Thymus (tissue), 11 donors: Measurements from ENCODE around the gene CHST11. TPM values are rescaled to one million over a fixed set of nuclear protein-coding genes. Genes with fewer than 3 reads are reported as not detected.

ENCODE experiments used
- DNase-seq, 9 donors: peaks; one replicate each; pipeline ENCODE4 v3.0.0-alpha.2; 2013; ENCODE audit warnings: low spot score in 9 of 9, low read depth in 6 of 9, missing footprints in 1 of 9
- H3K27ac ChIP-seq, 2 donors: one replicate each; pipeline ENCODE4 v1.5.1; 2013; ENCODE audit warnings: control low read depth in 1 of 2, low read depth in 1 of 2, low read length in 1 of 2, mild to moderate bottlenecking in 1 of 2, moderate library complexity in 1 of 2
- H3K27me3 ChIP-seq, 2 donors: one replicate each; pipeline ENCODE4 v1.5.1; 2013; ENCODE audit warnings: low read length in 1 of 2; ENCODE audit not compliant: control insufficient read depth in 2 of 2, insufficient read depth in 1 of 2
- H3K36me3 ChIP-seq, 2 donors: one replicate each; pipeline ENCODE4 v1.5.1; 2013; ENCODE audit warnings: low read length in 1 of 2, mild to moderate bottlenecking in 1 of 2, moderate library complexity in 1 of 2; ENCODE audit not compliant: control insufficient read depth in 2 of 2, insufficient read depth in 2 of 2
- H3K4me1 ChIP-seq, 2 donors: one replicate each; pipeline ENCODE4 v1.5.1; 2013; ENCODE audit warnings: low read length in 2 of 2; ENCODE audit not compliant: control insufficient read depth in 2 of 2, insufficient read depth in 2 of 2
- H3K4me3 ChIP-seq, 2 donors: one replicate each; pipeline ENCODE4 v1.5.1; 2013; ENCODE audit warnings: low read length in 2 of 2, control low read depth in 1 of 2, mild to moderate bottlenecking in 1 of 2
- H3K9me3 ChIP-seq, 2 donors: one replicate each; pipeline ENCODE4 v1.5.1; 2013; ENCODE audit warnings: low read length in 1 of 2, mild to moderate bottlenecking in 1 of 2; ENCODE audit not compliant: control insufficient read depth in 2 of 2, insufficient read depth in 1 of 2
- WGBS: extraction: QIAGEN DNeasy Blood & Tissue Kit; methylation state at CpG from one replicate; pipeline ENCODE4 v1.1.7; 2013; 5-methylcytosine and 5-hydroxymethylcytosine counted together
- polyA plus RNA-seq: library from polyadenylated mRNA; stranded (reverse); fragments of 200-250 nt; gene quantifications from one replicate; pipeline ENCODE4 v1.2.3, GENCODE V29; 2013
- total RNA-seq: library from RNA; stranded (reverse); fragments of 120-200 nt; gene quantifications from one replicate; pipeline ENCODE4 v1.2.4, GENCODE V29; 2013
- donor health status: healthy.

CHST11 gene
- total and polyA plus RNA-seq, 2 donors = 6.7 to 21.0 TPM

DNA sequence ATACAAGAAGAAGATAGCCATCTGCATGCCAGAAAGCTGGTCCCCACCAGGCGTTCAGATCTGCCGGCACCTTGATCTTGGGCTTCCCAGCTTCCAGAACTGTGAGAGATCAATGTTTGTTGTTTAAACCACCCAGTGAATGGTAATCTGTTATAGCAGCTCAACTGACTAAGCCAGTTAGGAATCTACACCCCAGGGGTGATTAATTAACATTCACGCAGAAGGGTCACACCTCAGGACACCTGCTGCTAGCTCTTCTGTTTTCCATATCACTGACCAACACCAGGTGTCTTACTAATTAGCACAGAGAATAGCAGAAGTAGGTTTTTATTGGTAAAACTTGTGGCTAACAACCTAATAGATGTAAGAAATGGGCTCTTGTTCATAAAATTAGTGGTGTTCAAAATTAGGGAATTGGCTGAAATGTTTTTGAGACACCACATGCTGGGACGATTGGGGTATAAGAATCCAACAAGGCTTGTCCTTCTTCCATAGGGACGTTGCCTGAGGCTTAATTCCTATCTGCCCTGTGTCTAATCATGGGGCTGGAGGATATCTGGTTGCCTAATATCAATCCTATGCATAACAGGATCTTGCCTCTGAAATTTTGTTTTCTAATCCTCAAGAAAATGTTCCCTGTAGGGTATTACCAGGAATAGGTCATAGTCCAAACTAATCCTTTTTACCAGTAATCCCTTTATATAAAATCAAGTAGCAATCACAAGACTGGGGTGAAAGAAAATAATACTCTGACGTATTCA lies 42.0 kb upstream of the CHST11 start:
- Histone ChIP-seq H3K4me3 (no peak overlapping the region), H3K9me3 (no peaks in the 10 kb centered on the region), H3K36me3 (peaks cover 0 to 3% of the 10 kb centered on the region in 2 donors), H3K27me3 (no peaks in the 10 kb centered on the region), H3K27ac (no peak overlapping the region), H3K4me1 (peaks cover 9 to 20% of the 10 kb centered on the region in 2 donors)
- WGBS = 94% methylated on average over 6 of the region's 6 CpGs
- no peak for DNase-seq

DNA sequence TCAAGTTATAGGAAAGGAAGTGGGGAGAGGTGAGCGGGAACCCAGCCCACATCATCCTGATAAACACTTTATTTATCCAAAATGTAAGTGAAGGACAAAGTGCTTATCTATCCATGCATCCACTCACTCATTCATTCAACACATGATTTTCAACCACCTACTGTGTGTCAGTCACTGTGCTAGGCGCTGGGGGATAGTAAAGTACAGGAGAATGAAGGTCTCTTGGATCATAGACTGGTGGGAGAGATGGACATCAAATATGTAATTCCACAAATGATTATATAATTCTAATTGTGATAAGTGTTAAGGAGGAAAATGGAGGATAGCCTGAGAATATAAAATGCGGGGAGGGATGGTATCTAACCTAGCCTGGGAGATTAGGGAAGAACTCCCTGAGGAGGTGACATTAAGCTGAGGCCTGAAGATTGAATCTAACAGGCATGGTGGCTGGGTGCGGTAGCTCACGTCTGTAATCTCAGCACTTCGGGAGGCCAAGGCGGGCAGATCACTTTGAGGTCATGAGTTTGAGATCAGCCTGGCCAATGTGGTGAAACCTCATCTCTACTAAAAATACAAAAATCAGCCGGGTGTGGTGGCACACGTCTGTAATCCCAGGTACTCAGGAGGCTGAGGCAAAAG lies 41.3 kb upstream of the CHST11 start:
- H3K4me1 ChIP-seq = peaks cover 9 to 20% of the 10 kb centered on the region in 2 donors
- no peaks in the 10 kb centered on the region for H3K27me3 ChIP-seq
- DNase-seq = no peak
- H3K9me3 ChIP-seq = no peaks in the 10 kb centered on the region
- H3K36me3 ChIP-seq = peaks cover 0 to 3% of the 10 kb centered on the region in 2 donors
- H3K27ac ChIP-seq = no peak overlapping the region
- H3K4me3 ChIP-seq = no peak overlapping the region
- 96% methylated on average over 9 of the region's 9 CpGs for WGBS

DNA sequence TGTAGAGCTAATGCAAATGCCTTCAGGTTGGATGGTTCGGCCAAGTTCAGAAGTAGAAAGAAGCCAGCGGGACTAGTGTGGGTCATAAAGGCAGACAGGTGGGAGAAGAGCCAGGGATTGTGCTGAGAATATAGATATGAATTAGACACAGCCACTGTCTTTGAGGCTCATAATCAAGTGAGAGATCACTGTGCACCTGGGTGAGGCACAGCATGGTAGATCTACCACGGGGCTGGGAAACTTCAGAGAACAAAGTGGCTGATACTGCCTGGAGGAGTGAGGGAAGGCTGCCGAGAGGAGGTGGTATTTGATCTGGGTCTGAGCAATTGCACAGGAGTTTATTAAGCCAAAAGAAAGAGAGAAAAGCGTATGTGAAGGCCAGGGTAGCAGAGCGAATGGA lies 40.6 kb upstream of the CHST11 start:
- no peaks in the 10 kb centered on the region for H3K27me3 ChIP-seq
- WGBS = 41% methylated on average over 6 of the region's 6 CpGs
- peak overlapping the region in 1 of 2 donors; percentile 78 for H3K27ac ChIP-seq
- peaks cover 0 to 3% of the 10 kb centered on the region in 2 donors for H3K36me3 ChIP-seq
- DNase-seq = peak; percentile 45 to 88 (median 63)
- H3K9me3 ChIP-seq = no peaks in the 10 kb centered on the region
- peaks cover 9 to 20% of the 10 kb centered on the region in 2 donors for H3K4me1 ChIP-seq
- H3K4me3 ChIP-seq = no peak overlapping the region

DNA sequence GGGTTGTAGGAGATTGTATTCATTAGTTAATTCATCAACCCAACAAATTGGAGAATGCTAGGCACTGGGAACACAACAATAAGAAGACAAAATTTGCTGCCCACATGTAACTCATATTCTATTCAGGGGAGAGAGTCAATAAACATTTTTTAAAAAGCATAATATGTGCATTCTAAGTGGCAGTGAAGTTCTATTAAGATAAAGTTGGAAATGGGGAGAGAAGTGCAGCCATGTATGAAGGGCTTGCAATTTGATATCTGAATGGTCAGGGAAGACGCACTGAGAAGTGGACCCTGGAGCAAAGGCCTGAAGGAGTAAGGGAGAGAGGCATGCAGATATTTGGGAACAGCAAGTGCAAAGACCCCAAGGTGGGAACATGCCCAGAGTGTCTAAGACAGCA lies 40.2 kb upstream of the CHST11 start:
- Histone ChIP-seq H3K4me1 (peaks cover 9 to 20% of the 10 kb centered on the region in 2 donors), H3K9me3 (no peaks in the 10 kb centered on the region), H3K27me3 (no peaks in the 10 kb centered on the region), H3K4me3 (no peak overlapping the region), H3K27ac (no peak overlapping the region), H3K36me3 (peaks cover 0 to 3% of the 10 kb centered on the region in 2 donors)
- no peak for DNase-seq
- 64% methylated on average over 1 of the region's 1 CpG for WGBS

DNA sequence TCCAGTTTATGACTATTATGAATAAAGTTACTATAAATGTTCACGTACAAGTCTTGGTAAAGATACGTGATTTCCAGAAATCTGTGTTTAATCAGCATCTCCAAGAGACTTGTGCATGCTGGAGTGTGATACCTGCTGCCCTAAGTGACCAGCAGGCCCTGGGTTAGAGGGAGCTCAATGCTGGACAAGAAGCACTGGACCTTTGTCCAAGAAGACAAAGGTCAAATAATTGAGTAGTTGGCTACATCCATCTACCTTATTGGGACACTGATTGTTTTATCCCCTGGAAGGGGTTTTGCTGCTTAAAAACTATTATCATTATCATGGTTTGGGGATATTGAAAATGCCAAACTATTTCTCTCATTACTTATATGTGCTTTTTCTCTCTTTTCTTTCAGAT lies 37.0 kb upstream of the CHST11 start:
- Histone ChIP-seq H3K27me3 (no peaks in the 10 kb centered on the region), H3K36me3 (no peaks in the 10 kb centered on the region), H3K27ac (no peak overlapping the region), H3K9me3 (no peaks in the 10 kb centered on the region), H3K4me3 (no peak overlapping the region), H3K4me1 (peaks cover 9 to 26% of the 10 kb centered on the region in 2 donors)
- no peak for DNase-seq
- whole genome bisulfite sequencing = 99% methylated on average over 2 of the region's 2 CpGs

DNA sequence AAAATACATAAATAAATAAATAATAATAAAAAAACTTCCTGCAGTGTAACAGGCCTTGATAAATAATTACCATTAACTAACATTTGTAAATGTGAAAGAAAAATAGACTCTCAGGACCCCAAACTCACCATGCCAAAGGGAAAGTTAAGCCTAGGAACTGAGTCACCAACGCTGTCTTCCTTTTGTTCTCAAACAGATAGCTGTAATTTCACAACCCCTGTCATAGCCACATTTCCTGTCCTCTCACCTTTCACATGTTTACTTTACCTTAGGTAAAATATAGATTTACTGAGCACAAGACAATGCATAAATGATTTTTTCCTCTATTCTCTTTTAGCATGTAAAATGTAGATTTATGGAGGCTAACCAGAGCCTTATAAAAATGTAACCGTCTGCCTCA lies 35.9 kb upstream of the CHST11 start:
- WGBS = 67% methylated on average over 2 of the region's 2 CpGs
- DNase-seq = peak in 3 of 9 donors; percentile 8 to 48 (median 21)
- H3K36me3 ChIP-seq = no peaks in the 10 kb centered on the region
- no peak overlapping the region for H3K27ac ChIP-seq
- H3K9me3 ChIP-seq = no peaks in the 10 kb centered on the region
- no peak overlapping the region for H3K4me3 ChIP-seq
- H3K4me1 ChIP-seq = peaks cover 8 to 18% of the 10 kb centered on the region in 2 donors
- H3K27me3 ChIP-seq = no peaks in the 10 kb centered on the region

DNA sequence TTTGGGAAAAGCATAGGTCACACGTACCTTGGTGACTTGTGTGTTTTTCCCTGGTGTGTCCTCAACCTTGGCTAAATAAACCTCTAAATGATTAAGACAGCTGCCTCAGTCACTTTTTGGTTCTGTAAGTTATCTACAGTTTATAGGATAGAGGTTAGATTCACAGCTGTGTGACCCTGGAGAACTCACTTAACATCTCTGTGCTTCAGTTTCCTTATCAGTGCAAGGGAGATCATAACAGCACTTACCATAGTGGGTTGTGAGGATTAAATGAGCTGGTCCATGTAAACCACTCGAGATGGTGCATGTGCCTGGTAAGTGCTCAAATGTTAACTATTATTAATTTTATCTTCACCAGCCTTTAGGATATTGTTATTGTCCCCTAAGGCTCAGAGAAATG lies 35.4 kb upstream of the CHST11 start:
- Histone ChIP-seq H3K4me3 (no peak overlapping the region), H3K27ac (no peak overlapping the region), H3K4me1 (peaks cover 5 to 14% of the 10 kb centered on the region in 2 donors), H3K27me3 (no peaks in the 10 kb centered on the region), H3K9me3 (no peaks in the 10 kb centered on the region), H3K36me3 (no peaks in the 10 kb centered on the region)
- 98% methylated on average over 2 of the region's 2 CpGs for WGBS
- DNase-seq = no peak

DNA sequence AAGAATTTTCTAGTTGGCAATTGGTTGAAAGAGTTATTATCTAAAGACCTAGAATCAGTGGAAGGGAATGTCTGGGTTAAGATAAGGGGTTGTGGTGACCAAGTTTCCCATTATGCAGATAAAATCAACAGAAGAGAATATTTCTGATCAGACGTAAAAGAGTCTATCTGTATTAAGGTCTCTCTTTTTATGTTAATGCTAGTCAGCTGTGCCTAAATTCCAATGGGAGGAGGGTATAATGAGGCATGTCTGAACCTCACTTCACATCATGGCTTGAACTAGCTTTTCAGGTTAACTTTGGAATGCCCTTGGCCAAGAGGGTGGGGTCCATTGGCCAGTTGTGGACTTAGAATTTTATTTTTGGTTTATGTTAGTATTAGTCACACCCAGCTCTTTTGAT lies 34.3 kb upstream of the CHST11 start:
- Histone ChIP-seq H3K36me3 (no peaks in the 10 kb centered on the region), H3K9me3 (no peaks in the 10 kb centered on the region), H3K4me3 (no peak overlapping the region), H3K27ac (no peak overlapping the region), H3K27me3 (no peaks in the 10 kb centered on the region), H3K4me1 (peaks cover 0 to 7% of the 10 kb centered on the region in 2 donors)
- 95% methylated on average over 1 of the region's 1 CpG for WGBS
- DNase-seq = no peak

DNA sequence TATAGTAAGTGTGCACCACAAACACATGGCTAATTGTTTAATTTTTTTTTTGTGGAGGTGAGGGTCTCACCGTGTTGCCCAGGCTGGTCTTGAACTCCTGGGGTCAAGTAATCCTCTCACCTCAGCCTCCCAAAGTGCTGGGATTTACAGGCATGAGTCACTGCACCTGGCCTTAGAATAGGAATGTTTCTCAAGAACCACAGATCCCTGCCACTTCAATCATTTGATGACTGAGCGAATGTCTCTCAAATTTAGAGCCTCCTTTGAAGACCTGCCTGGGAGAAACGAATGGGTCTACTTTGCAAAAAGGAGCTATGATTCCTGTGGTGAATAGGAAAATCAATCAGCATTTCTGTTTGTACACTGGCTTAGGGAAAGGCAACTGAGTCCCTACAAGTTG lies 33.5 kb upstream of the CHST11 start:
- no peak overlapping the region for H3K4me3 ChIP-seq
- H3K27ac ChIP-seq = no peak overlapping the region
- peaks cover 0 to 3% of the 10 kb centered on the region in 2 donors for H3K9me3 ChIP-seq
- no peak for DNase-seq
- H3K4me1 ChIP-seq = peaks cover 0 to 7% of the 10 kb centered on the region in 2 donors
- no peaks in the 10 kb centered on the region for H3K36me3 ChIP-seq
- WGBS = 66% methylated on average over 3 of the region's 3 CpGs
- H3K27me3 ChIP-seq = no peaks in the 10 kb centered on the region
